ENCODE results near the gene JMJD8. TPM values are rescaled to one million over a fixed set of nuclear protein-coding genes. Genes with fewer than 3 reads are reported as not detected.

The JMJD8 gene
- total and polyA plus RNA-seq, 9 of the 15 experiments (the other 6 are each of a cell fraction or from before 2014, with no cell fraction given), result 1.2 to 50.6 (median 29.3) TPM

- TF ChIP-seq THRA (IDR thresholded peaks at IDR 0.05) (no peak), CEBPZ (IDR thresholded peaks at IDR 0.05; ENCODE audit: borderline replicate concordance, low read depth, low read length) (no peak), PKNOX1 (IDR thresholded peaks at IDR 0.05) (peak; percentile 32; the same call in 1 of the 2 replicates), ZFP36 (IDR thresholded peaks at IDR 0.05; ENCODE audit: low read depth, low read length, partially characterized antibody) (no peak), SAFB (IDR thresholded peaks at IDR 0.05; ENCODE audit: borderline replicate concordance, low read depth, low read length) (0 out of 2 replicates have a peak, but pooled peaks have one; percentile 18), ETV5 (CRISPR knock-in tag; IDR thresholded peaks at IDR 0.05; ENCODE audit: low read depth) (no peak), BCLAF1 (IDR thresholded peaks at IDR 0.05; ENCODE audit: borderline replicate concordance in 1 of 2, control insufficient read depth in 1 of 2, low read depth in 2 of 2, low read length in 1 of 2) (no peak), SPI1 (IDR thresholded peaks at IDR 0.05; ENCODE audit: borderline replicate concordance, low read depth, low read length) (no peak), RERE (CRISPR knock-in tag; IDR thresholded peaks at IDR 0.05; ENCODE audit: borderline replicate concordance) (no peak), RUNX1 (IDR thresholded peaks at IDR 0.05; ENCODE audit: low read depth) (no peak), ARID2 (IDR thresholded peaks at IDR 0.05) (no peak), SMAD3 (CRISPR knock-in tag; conservative IDR thresholded peaks at IDR 0.05) (no peak)
Measured at GRCh38 chr16:720447-720989, 36.4 kb upstream of the JMJD8 start (continued).

Data from K562 (cell line).